ENCODE data around the gene MRM3.
"Not testable (repeated sequence)": the region's sequence is repeated elsewhere in the genome, so short reads cannot be mapped to it uniquely, and the experiment has no call there.

Gene MRM3

DNA sequence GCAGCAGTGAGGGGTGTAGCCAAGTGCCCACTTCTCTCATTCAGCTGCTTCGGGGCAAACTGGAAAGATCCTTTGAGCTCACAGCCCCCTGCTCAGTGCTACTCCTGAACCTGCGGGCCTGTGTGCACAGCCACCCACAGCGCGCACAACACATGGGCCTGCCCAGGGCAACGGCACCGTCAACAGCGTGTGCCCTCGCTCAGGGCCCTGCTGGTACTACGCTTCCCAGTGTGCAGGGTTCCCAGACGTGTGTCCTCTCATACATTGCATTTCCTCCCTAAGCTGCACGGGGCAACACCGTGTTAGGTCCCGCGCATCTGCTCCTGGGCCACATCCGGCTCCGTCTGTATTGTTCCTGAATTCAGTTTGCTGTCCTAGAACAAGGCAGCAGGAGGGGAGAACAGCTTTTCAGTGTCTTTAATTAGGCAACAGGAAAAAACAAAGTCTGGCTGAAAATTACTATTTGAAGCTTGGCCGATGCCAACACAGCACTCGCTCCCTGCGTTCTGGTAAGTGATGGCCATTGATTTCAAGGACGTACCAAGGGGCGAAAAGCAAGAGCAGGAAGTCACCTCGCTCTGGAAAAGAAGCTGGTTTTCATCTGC is 15.2 kb downstream of the MRM3 start:
- DNase-seq = no peak

GRCh38 chr17:798246-798645 is 16.1 kb downstream of the MRM3 start:
- no peak for DNase-seq

DNA sequence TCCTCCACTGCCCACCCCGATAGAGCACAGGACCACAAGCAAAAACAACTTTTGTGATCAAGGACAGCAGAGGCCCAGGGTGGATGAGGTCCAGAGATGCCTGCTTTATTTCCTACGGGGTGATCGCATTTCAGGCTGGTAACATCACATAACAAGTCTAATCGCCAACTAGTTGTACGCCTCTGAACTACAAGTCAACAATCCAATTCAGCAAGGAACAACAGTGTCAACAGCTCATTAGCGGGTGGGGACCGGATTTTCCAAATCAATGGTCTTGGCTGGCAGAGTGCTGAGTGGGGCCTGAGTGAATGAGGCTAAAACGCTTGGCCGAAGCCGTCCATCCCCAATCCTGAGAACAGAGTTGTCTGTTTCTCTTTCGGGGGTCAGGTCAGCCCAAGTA is 17.1 kb downstream of the MRM3 start:
- no peak for DNase-seq

DNA sequence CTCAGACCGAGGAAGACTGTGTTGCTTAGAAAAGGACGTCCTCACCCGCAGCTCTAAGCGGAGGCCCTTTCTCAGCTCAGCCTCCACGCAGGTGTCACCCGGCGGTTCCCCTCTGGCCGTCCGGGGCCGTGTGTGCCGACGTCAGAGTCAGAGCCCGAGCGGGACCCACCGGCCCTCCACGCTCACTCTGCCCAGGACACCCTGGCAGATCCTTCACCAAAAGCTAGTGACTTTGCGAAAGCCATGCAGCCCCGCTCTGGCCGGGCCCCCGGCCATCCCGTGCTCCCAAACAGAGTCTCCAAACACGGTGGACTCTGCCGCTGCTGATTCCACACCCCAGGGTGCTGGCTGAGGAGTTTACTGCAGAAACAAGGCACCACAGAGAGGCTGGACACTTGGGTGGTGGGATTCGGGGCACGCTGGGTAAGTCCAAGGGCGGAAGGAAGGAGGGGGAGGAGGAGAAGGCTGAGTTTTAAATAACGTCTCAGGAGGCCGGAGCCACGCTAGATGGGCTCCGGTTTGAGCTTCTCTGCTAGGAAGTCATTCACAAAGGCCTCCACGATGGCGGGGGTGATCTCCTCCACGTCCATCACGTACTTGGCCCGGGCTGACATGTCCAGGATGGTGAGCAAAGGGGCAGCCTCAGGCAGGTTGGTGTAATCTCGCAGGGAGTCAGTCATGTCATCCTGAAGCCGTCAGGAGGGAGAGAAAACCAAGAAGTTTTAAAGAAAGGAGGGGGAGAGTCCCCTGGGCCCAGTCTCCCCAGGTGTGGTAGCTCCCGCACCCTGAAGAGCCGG is 18.5 kb downstream of the MRM3 start:
- DNase-seq = no peak

GRCh38 chr17:801660-802059 is 19.5 kb downstream of the MRM3 start:
- no peak for DNase-seq

- no peak for DNase-seq
Observed at GRCh38 chr17:802481-802880, 20.3 kb downstream of the MRM3 start.

GRCh38 chr17:802901-803881 is 21.0 kb downstream of the MRM3 start:
- DNase-seq = no peak

GRCh38 chr17:804541-805435 is 22.6 kb downstream of the MRM3 start:
- no peak for DNase-seq

GRCh38 chr17:805886-806285 is 23.7 kb downstream of the MRM3 start:
- not testable (repeated sequence) for DNase-seq

GRCh38 chr17:806346-806745 is 24.2 kb downstream of the MRM3 start:
- DNase-seq = no peak

- no peak for DNase-seq
Observed at GRCh38 chr17:806781-807522, 24.8 kb downstream of the MRM3 start.

GRCh38 chr17:807523-808294 is 25.6 kb downstream of the MRM3 start:
- no peak for DNase-seq

DNA sequence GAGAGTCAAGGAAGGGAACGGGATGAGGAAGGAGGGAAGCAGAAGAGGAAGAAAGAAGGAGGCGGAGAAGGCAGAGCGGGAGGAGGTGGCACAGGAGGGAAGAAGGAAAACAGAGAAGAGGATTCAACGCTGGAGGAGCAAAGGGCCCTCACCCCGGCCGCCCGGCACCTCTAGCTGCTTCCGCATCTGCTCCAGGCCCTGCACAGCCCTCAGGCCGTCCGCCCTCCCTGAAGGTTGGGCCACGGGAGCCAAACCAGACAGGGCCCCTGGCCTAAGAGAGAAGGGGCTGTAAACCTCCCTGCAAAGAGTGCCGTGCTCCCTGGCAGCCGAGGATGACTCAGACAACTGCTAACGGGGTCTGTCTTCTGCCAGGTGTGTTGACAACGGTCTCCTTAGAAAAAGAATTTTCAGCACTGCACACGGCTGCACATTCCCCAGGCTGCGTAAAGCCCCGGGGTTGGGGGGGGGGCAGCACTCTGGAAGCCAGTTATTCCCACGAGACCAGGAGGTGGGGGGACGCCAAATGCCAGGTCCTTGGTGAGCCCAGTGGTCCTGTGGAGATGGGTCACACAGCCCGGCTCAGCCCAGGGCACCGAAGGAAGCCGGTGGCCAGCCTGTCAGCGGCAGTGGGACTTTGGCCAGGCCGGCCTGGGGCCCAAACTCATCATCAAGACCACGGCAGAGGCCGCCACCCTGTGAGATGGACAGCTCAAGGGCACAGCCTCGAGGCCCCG is 29.1 kb downstream of the MRM3 start:
- DNase-seq = no peak

- no peak for DNase-seq
Observed at GRCh38 chr17:812638-813204, 30.6 kb downstream of the MRM3 start.

DNA sequence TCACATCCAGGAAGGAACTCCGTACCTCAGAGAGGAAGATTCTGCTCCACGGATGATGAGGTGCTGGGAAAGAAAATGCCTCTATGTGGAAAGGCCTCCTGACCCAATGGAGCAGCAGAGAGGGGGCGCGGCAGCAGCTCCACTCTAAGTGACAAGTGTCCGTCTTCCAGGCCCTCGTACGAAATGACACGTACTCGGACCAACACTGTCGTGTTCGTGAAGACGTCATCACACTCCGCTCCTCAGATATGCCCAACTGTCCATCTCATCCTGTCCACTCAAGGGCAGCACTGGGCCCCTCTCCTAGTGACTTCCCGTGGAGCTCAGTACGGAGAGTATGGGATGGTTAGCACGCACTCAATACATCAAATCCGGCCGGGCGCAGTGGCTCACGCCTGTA is 32.2 kb downstream of the MRM3 start:
- DNase-seq = no peak

DNA sequence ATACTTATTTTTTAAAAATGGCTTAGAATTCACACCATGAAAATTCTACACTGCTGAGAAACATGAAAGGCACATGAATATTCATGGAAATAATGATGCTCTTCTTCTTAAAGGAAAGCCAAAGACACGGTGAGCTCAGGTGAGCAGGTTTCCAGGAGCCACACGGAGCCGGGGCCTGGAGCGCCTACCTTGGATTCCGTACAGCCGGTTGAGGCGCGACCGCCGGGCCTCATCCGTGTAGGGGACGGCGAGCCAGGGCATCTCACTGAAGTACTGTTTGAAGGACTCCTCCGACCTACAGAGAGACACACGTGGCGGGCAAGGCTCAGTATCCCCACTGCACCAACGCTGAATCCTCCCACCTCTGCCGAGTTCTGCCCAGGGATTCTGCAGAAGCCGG is 37.1 kb downstream of the MRM3 start:
- no peak for DNase-seq

GRCh38 chr17:823501-823902 is 41.3 kb downstream of the MRM3 start:
- DNase-seq = no peak

- DNase-seq = no peak
Observed at GRCh38 chr17:824378-824777, 42.2 kb downstream of the MRM3 start.

- no peak for DNase-seq
Observed at GRCh38 chr17:825216-825615, 43.1 kb downstream of the MRM3 start.

DNA sequence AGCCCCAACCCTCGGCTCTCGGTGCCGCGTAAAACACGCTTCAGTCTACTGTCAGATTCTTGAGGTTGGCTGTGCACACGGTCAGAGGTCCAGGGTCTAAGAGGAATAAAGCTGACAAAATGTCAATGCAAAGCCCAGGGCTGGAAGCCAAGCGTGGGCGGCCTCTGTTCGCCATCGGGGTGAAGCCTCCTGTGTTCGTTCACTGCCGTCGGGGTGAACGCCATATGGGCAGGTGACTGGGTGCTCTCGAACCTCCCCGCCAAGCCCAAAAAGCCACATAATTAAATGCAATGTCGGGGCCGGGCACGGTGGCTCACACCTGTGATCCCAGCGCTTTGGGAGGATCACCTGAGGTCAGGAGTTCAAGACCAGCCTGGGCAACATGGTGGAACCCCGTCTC is 44.6 kb downstream of the MRM3 start:
- DNase-seq = no peak
